Measurements from ENCODE around the gene FBXW4. TPM values are rescaled to one million over a fixed set of nuclear protein-coding genes. Genes with fewer than 3 reads are reported as not detected.

FBXW4 gene
- total RNA-seq, 1 donor from 2014 or later = 29.4 TPM

GRCh38 chr10:101568054-101568745 is 126.8 kb downstream of the FBXW4 start:
- no peak for DNase-seq (ENCODE audit: low read depth in 2 of 2)

GRCh38 chr10:101567165-101568006 is 127.6 kb downstream of the FBXW4 start:
- DNase-seq (ENCODE audit: low read depth in 2 of 2) = no peak

GRCh38 chr10:101566333-101567164 is 128.4 kb downstream of the FBXW4 start:
- DNase-seq (ENCODE audit: low read depth in 2 of 2) = peak; percentile 33 to 65

GRCh38 chr10:101565936-101566332 is 129.0 kb downstream of the FBXW4 start:
- no peak for DNase-seq (ENCODE audit: low read depth in 2 of 2)

- no peak for DNase-seq (ENCODE audit: low read depth in 2 of 2)
Observed at GRCh38 chr10:101565370-101565900, 129.5 kb downstream of the FBXW4 start.

GRCh38 chr10:101564490-101564991 is 130.4 kb downstream of the FBXW4 start:
- no peak for DNase-seq (ENCODE audit: low read depth in 2 of 2)

GRCh38 chr10:101563497-101564040 is 131.4 kb downstream of the FBXW4 start:
- no peak for DNase-seq (ENCODE audit: low read depth in 2 of 2)

- DNase-seq (ENCODE audit: low read depth in 2 of 2) = peak in 1 of 2 donors; percentile 89
Observed at GRCh38 chr10:101563007-101563406, 132.0 kb downstream of the FBXW4 start.

GRCh38 chr10:101562231-101562630 is 132.7 kb downstream of the FBXW4 start:
- no peak for DNase-seq (ENCODE audit: low read depth in 2 of 2)

- DNase-seq (ENCODE audit: low read depth in 2 of 2) = no peak
Observed at GRCh38 chr10:101561068-101561915, 133.7 kb downstream of the FBXW4 start.

Other genes with a start within 250 kb of the FBXW4 start
- 5.0 and 6.3 TPM in 2 replicates for gene POLL, start 106.9 kb downstream of the FBXW4 start, total RNA-seq
- gene DPCD, start 106.8 kb downstream of the FBXW4 start, total RNA-seq = 12.1 and 15.7 TPM in 2 replicates
- not detected in 2 replicates for gene FGF8, start 80.9 kb upstream of the FBXW4 start, total RNA-seq
- 57.9 and 91.1 TPM in 2 replicates for gene NPM3, start 88.3 kb upstream of the FBXW4 start, total RNA-seq
- gene OGA, start 123.3 kb upstream of the FBXW4 start, total RNA-seq = 43.8 and 64.3 TPM in 2 replicates
- gene KCNIP2, start 148.6 kb upstream of the FBXW4 start, total RNA-seq = under 0.01 and 0.20 TPM in 2 replicates